Measurements from ENCODE around the gene ZNF853.
"Not testable (repeated sequence)": the region's sequence is repeated elsewhere in the genome, so short reads cannot be mapped to it uniquely, and the experiment has no call there.

The ZNF853 gene

DNA sequence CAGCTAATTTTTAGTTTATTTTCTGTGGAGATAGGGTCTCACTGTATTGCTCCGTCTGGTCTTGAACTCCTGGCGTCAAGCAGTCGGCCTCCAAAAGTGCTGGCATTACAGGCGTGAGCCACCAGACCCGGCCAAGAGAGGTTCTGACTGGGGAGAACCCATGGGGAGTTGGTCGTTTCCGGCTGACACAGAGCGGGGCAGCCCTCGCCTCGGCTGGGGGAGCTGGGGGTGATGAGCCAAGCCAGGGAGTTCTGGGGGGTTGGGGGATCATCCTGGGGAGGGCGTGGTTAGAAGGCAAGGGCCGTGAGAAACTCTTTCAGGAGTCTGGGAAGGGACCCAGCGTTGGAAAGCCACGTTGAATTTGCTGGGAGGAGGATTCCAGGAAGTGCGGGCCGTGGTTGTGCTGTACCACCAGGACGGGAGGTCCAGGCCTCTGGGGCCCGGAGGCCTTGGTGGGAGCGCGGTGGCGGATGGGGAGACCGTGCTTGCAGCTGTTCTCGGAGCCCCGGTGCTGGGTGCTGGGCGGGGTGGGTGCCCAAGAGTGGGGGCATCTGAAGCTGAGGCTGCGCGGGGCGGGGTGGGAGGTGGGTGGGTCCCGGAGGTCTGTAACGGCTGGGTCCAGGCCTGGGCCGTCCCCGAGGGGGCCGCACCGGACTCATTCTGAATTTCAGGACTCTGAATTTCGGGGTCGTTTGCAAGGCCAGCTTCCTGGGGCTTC, 8.4 kb upstream of the ZNF853 start:
- no peak for DNase-seq (ENCODE audit: low read depth)

DNA sequence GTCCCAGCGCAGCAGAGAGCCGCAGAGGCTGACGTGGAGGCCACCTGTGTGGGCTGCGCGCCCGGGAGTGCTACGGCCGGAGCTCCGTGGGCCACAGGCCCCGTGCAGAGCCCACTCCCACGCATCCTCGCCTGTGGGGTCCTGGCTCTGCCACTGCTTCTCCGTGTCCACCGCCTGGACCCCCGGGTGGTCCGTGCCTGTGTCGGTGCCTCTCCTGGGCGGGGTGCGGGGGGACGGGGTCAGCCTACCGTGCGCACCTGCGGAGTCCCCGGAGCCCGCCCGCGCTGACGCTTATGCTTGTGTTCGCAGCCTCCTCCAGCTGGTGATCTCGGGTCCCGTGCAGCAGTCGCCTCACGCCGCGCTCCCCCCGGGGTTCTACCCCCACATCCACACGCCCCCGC, 7.8 kb upstream of the ZNF853 start:
- no peak for DNase-seq (ENCODE audit: low read depth)

DNA sequence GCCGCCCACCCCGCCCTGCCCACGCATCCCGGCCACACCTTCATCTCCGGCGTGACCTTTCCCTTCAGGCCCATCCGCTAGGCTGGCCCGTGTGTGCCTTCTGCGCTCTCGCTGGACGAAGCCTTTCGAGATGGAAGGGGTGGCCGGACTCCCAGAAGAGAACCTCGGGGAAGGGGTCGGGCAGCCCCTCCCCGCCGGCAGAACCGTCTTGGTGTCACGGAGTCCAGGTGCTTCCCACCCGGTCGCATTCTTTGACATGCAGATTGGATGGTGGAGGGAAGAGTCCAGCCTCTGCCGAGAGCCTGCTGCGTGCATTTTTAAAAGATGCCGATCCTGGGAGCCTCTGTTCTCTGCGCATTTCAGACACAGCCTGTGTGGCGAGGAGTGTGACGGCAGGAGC, 7.3 kb upstream of the ZNF853 start:
- no peak for DNase-seq (ENCODE audit: low read depth)

DNA sequence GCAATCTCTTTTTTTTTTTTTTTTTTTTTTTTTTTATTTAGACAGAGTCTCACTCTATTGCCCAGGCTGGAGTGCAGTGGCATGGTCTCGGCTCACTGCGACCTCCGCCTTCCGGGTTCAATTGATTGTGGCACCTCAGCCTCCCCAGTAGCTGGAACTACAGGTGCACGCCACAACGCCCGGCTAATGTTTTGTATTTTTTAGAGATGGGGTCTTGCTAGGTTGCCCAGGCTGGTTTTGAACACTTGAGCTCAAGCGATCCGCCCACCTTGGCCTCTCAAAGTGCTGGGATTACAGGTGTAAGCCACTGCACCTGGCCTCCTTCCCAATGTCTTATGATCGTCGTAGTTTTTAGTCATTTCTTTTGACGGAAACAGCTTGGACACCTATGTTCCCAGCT, 6.6 kb upstream of the ZNF853 start:
- no peak for DNase-seq (ENCODE audit: low read depth)

DNA sequence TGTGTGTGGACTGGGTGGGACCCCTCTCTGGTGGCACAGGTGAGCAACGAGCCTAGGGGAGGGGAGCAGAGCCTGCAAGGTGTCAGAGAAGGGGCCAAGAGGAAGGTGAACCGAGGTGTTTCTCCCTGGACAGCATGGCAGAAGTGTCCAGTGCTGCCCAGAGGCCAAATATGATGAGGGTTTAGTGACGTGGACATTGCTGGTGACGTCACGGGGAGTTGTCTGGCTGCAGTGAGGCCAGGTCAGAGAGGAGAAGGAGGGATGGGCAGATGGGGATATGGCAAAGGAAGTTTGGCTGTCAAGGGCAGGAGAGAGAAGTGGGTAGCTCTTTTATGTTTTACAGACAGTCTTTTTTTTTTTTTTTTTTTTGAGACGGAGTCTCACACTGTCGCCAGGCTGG, 2.6 kb upstream of the ZNF853 start:
- DNase-seq (ENCODE audit: low read depth): no peak

GRCh38 chr7:6613706-6614105, 1.7 kb upstream of the ZNF853 start:
- DNase-seq (ENCODE audit: low read depth): no peak

- no peak for DNase-seq (ENCODE audit: low read depth)
These were observed 529 bp downstream of the ZNF853 start for GRCh38 chr7:6615723-6616555.

DNA sequence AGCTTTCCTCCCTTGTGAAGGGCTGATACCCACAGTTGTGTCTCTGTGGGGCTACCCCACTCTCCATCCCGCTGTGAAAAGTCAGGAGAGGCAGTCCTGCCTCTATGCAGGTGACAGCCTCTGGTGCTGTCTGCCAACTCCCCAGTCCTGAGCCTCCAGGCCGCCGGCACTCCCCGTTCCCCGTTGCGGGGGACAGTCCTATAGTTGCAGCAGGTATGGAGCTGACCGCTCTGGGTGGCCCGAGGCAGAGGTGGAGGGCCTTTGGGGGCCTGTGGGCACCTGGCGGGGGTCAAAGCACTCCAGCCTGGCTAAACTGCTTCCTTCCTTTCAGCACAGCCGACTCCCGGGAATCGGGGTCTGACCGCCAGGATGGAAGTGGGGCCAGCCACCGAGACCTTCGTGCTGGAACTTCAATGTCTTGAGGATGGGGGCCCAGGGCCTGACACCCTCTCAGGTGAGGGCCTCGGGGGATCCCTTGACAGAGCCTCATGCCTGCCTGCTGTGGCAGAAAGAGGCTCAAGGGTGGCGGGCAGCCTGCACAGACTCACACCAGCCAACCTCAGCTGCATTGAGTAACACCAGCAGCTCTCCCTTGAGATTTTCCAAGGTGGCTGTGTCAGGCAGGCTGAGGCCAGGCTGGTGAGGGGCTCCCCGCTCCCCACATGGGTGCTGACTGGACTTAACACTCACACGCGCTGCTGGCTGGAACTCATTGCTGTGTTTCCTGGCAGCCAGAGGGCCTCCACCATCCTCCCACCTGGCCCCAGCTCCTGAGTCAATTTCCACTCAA, 1.6 kb downstream of the ZNF853 start:
- DNase-seq (ENCODE audit: low read depth): no peak

GRCh38 chr7:6618621-6619020, 3.2 kb downstream of the ZNF853 start:
- DNase-seq (ENCODE audit: low read depth): no peak

- no peak for DNase-seq (ENCODE audit: low read depth)
These were observed 4.6 kb downstream of the ZNF853 start for GRCh38 chr7:6619961-6620360.

DNA sequence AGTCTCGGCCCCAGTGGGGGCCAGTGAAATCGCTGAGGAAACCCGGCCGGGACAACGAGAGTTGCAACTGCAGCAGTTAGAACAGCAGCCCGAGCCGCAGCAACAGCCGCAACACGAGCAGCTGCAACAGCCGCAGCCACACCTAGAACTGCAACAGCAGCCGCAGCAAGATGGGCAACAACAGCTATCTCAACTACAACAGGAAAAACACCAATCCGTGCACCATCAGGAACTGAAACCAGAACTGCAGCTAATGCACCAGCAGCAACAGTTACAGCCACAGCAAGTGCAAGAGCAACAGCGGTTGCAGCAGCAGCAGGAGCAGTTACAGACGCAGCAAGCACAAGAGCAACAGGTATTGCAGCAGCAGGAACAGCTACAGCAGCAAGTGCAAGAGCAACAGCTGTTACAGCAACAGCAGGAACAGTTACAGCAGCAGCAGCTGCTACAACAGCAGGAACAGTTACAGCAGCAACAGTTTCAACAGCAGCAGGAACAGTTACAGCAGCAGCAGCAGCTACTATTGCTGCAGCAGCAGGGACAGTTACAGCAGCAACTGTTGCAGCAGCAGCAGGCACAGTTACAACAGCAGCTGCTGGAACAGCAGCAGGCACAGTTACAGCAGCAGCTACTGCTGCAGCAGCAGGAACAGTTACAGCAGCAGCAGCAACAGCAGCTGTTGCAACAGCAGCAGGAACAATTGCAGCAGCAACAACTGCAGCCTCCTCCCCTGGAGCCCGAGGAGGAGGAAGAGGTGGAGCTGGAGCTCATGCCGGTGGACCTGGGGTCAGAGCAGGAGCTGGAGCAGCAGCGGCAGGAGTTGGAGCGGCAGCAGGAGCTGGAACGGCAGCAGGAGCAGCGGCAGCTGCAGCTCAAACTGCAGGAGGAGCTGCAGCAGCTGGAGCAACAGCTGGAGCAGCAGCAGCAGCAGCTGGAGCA, 6.1 kb downstream of the ZNF853 start:
- no peak for DNase-seq (ENCODE audit: low read depth)

DNA sequence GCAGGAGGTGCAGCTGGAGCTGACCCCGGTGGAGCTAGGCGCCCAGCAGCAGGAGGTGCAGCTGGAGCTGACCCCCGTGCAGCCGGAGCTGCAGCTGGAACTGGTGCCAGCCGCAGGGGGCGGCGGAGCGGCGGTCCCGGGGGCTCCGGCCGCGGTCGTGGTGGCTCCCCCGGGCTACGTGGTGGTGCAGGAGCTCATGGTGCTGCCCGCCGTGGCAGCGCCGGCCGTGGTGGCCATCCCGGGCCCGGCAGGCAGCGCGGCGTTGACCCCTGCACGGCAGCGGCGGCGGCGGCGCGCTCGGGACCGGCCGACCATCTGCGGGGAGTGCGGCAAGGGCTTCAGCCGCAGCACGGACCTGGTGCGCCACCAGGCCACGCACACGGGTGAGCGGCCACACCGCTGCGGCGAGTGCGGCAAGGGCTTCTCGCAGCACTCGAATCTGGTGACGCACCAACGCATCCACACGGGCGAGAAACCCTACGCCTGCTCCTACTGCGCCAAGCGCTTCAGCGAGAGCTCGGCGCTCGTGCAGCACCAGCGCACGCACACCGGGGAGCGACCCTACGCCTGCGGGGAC, 6.8 kb downstream of the ZNF853 start:
- DNase-seq (ENCODE audit: low read depth): no peak

DNA sequence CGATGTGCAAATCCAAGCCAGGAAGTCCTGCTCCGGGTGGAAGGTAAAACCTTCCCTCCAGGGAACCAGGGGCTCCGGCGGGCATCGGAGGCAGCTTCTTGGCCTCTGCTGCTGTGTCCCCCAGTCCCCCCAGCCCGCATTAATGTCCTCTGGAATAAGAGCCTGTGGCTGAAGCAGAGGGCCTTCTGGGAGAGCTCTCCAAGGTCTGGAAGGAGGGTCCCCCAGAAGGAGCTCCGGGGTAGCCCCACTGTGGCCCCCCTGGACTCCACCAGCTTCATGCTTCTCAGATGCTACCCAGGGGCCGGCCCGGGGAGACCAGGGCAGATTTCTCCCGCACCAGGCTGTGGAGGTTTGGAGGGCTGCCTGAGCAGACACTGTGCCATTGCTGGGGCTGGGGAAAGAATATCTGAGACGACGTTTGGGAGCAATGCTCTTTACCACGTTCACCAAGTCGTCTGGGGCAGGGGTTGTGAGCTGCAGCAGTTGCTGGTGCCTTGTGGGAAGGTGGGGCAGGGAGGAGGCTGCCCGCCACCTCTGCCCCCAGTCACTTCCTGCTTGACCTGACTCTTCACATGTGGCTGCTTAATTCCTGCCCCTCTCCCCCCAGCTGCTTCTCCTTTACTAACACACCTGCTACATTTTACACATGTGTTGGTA, 8.3 kb downstream of the ZNF853 start:
- DNase-seq (ENCODE audit: low read depth): no peak

DNA sequence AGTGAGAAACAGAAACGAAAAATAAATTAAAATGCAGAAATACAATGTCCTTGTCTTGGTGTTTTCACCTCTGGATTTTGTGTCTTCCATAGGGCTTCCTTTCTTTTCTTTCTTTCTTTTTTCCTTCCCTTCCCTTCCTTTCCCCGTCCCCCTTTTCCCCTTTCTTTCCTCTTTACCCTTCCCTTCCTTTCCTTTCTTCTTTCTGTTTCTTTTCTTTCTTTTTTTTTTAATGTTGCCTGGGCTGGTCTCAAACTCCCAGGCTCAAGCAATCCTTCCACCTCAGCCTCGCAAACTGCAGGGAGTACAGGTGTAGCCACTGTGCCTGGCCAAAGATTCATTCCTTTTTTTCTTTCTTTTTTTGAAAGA, 8.8 kb downstream of the ZNF853 start:
- DNase-seq (ENCODE audit: low read depth): no peak

DNA sequence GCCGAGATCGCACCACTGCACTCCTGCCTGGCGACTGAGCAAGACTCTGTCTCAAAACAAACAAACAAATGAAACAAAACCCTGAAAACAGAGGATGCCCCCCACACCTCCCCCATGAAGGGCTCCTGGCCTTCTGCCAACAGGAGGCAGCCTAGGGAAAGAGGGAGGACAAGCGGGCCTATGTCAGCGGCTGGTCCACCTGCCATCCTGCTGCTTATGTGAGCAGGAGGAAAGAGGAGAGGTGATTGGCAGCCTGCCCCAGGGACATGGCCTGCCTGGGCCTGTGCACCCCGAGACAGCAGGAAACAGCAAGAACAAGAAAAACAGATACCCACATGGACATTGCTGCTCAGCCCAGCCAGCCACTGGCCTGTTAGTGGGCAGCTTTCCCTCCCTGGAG, 12.6 kb downstream of the ZNF853 start:
- DNase-seq (ENCODE audit: low read depth): no peak

DNA sequence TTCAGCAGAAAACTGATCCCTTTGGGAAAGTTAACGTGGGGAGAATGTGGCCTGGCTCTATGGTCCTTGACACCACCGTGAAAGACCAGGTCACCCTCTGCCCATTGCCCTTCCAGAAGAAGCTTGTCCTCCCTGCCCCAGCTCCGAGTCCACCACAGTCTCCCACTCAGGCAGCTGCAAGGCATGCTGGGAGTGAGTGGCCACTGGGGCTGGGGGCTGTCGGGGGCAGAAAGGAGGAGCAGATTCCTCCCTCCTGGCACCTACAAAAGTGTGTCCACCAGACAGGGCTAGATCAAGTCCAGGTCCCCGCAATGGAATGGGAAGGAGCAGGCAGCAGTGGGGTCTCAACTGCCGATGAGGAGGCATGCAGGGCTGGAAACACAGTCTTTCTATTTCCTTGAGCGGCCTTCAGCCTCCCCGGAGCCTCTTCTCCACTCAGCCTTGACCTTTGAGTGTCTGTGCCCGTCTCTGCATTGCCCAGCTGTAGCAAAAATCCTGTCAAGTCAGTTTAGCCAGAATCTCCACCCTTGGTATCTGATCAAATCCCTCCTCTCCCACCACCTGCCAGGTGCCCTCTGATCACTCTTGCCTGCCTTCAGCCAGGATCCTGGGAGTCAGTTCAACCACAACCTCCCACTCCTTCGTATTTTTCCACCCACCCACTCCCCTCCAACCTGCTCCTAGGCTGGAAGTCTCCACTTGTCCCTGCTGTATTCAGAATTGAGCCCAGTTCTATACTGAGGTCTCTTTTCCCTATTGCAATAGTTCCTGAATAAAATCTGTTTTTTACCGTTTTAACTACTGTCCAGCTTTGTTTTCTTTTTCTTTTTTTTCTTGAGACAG, 14.8 kb downstream of the ZNF853 start:
- no peak for DNase-seq (ENCODE audit: low read depth)

GRCh38 chr7:6631605-6632004, 16.2 kb downstream of the ZNF853 start:
- no peak for DNase-seq (ENCODE audit: low read depth)

- no peak for DNase-seq (ENCODE audit: low read depth)
These were observed 18.6 kb downstream of the ZNF853 start for GRCh38 chr7:6634021-6634420.

DNA sequence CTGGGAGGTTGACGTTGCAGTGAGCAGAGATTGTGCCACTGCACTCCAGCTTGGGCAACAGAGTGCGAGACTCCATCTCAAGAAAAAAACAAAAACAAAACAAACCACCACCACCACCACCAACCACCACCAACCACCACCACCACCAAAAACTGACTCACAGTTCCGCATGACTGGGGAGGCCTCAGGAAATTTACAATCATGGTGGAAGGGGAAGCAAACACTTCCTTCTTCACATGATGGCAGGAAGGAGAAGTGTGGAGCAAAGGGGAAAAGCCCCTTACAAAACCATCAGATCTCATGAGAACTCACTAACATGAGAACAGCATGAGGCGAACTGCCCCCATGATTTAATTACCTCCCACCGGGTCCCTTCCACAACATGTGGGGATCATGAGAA, 19.6 kb downstream of the ZNF853 start:
- not testable (repeated sequence) for DNase-seq (ENCODE audit: low read depth)
